RKO (cell line): ENCODE measurements around the gene HYKK.
"Not testable (repeated sequence)": the region's sequence is repeated elsewhere in the genome, so short reads cannot be mapped to it uniquely, and the experiment has no call there.

Experiments used
- DNase-seq: peaks from one replicate; pipeline ENCODE4 v3.0.0-alpha.2; 2016; ENCODE audit warnings: low spot score

HYKK gene

GRCh38 chr15:78506971-78507830 is at the start of gene HYKK:
HYKK (plus strand) TSS chr15:78507577; CDS start chr15:78513089, 5,512 bp downstream.
- DNase-seq: peak; percentile 95

GRCh38 chr15:78460737-78461136 is 46.6 kb upstream of the HYKK start:
- DNase-seq: no peak

GRCh38 chr15:78461171-78461888 is 46.0 kb upstream of the HYKK start:
- DNase-seq: no peak

- no peak for DNase-seq
These were observed 38.3 kb upstream of the HYKK start for GRCh38 chr15:78469031-78469430.

- DNase-seq: no peak
These were observed 30.1 kb upstream of the HYKK start for GRCh38 chr15:78477295-78477694.

- no peak for DNase-seq
These were observed 27.7 kb upstream of the HYKK start for GRCh38 chr15:78479650-78480049.

GRCh38 chr15:78481917-78482316 is 25.5 kb upstream of the HYKK start:
- DNase-seq: no peak

- DNase-seq: no peak
These were observed 14.5 kb upstream of the HYKK start for GRCh38 chr15:78492872-78493271.

- no peak for DNase-seq
These were observed 5.5 kb upstream of the HYKK start for GRCh38 chr15:78501857-78502256.

GRCh38 chr15:78502641-78503040 is 4.7 kb upstream of the HYKK start:
- no peak for DNase-seq

GRCh38 chr15:78507831-78508160 is 419 bp downstream of the HYKK start:
- peak; percentile 18 for DNase-seq

GRCh38 chr15:78508272-78508671 is 895 bp downstream of the HYKK start:
- DNase-seq: no peak

GRCh38 chr15:78509726-78510312 is 2.4 kb downstream of the HYKK start:
- DNase-seq: no peak

- not testable (repeated sequence) for DNase-seq
These were observed 12.7 kb downstream of the HYKK start for GRCh38 chr15:78520035-78520434.

GRCh38 chr15:78524230-78524629 is 16.9 kb downstream of the HYKK start:
- DNase-seq: no peak

- no peak for DNase-seq
These were observed 19.9 kb downstream of the HYKK start for GRCh38 chr15:78527325-78527724.

- DNase-seq: no peak
These were observed 26.0 kb downstream of the HYKK start for GRCh38 chr15:78533331-78533730.

- DNase-seq: no peak
These were observed 28.8 kb downstream of the HYKK start for GRCh38 chr15:78536134-78536533.

GRCh38 chr15:78537266-78537905 is 30.0 kb downstream of the HYKK start:
- DNase-seq: no peak

GRCh38 chr15:78538358-78538757 is 31.0 kb downstream of the HYKK start:
- DNase-seq: no peak

GRCh38 chr15:78539464-78540140 is 32.2 kb downstream of the HYKK start:
- not testable (repeated sequence) for DNase-seq
